ENCODE measurements around the gene CBY3.

GRCh38 chr5:179648410-179648809 lies 32.4 kb downstream of the CBY3 start:
- TF ChIP-seq CTCF (IDR thresholded peaks at IDR 0.05 in 4 of 5, conservative IDR thresholded peaks at IDR 0.05 in 1 of 5) (no peak), POLR2A (IDR thresholded peaks at IDR 0.05) (no peak)
